CD4-positive, alpha-beta T cell treated with Interleukin-1 beta for 1 hour (primary cell): ENCODE measurements around the gene PDE9A.
"Not testable (repeated sequence)": the region's sequence is repeated elsewhere in the genome, so short reads cannot be mapped to it uniquely, and the experiment has no call there.

Experiments used
- DNase-seq, 2 donors: peaks; one replicate each; pipeline ENCODE4 v3.0.0-alpha.2; 2020 to 2022

PDE9A gene

DNA sequence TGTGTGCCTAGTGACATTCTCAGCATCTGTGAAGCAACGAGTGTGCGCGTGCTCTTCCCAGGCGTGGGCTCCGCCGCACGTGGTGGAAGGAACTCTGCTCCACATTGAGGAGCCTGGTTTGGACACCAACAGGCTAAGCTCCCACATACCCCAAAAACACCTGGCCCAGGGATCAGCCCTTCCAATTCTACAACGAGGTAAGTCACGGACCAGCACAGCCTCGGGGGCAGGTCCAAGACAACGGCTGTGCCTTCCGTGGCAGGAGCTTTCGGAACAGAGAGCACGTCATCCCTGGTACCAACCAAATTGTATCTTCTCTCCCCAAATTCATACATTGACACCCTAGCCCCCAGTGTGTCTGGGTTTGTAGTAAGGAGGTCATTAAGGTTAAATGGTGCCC lies 27.2 kb upstream of the PDE9A start:
- DNase-seq: no peak

- no peak for DNase-seq
Measured at GRCh38 chr21:42627527-42628289, 25.7 kb upstream of the PDE9A start.

GRCh38 chr21:42628466-42629061 lies 24.9 kb upstream of the PDE9A start:
- not testable (repeated sequence) for DNase-seq

DNA sequence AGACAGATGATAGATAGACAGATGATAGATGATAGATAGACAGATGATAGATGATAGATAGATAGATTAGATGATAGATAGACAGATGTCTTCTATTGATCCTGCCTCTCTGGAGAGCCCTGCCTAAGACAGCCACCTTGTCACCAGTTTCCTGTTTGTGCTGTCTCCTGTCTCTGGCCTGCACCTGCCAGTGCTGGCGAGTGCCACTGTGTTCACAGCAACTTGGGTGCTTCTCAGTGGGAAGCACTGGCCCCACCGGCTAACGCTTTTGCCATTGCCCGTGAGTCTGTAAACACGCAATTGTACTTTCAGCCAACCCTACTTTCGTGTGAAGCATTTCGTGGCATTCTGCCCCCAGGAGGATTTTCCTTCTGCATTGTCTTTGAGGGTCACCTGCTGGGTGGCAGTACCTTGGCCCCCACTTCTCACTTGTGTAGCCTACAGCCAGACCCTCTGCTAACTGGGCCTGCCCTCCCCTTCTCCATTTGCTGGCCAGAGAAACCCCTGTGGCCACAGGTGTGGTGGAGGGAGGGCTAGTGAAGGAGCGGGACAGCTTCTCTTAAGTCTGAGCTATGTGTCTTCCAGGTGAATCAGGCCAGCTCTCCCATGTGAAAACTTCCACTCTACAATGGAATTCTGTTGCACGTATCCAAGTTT lies 23.4 kb upstream of the PDE9A start:
- DNase-seq: no peak

GRCh38 chr21:42630626-42631025 lies 22.8 kb upstream of the PDE9A start:
- no peak for DNase-seq

DNA sequence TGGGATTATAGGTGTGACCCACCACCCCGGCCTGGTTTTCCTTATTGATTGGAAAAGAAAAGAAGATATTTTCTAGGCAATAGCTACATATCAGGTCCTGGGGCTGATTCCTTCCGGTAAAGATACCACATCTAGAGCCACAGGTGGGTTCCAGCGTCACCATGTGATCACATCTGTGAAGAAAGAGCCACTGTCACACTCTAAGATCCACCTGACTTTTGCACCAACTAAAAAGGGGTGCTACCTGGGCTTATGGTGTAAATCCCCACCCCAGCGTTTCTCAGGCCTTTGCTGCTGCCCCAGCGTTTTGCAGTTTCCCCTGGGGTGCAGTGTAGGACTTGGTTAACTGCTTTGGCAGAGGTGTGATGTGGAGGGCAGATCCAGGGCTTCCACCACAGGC lies 22.3 kb upstream of the PDE9A start:
- no peak for DNase-seq

- no peak for DNase-seq
Measured at GRCh38 chr21:42632336-42632751, 21.1 kb upstream of the PDE9A start.

DNA sequence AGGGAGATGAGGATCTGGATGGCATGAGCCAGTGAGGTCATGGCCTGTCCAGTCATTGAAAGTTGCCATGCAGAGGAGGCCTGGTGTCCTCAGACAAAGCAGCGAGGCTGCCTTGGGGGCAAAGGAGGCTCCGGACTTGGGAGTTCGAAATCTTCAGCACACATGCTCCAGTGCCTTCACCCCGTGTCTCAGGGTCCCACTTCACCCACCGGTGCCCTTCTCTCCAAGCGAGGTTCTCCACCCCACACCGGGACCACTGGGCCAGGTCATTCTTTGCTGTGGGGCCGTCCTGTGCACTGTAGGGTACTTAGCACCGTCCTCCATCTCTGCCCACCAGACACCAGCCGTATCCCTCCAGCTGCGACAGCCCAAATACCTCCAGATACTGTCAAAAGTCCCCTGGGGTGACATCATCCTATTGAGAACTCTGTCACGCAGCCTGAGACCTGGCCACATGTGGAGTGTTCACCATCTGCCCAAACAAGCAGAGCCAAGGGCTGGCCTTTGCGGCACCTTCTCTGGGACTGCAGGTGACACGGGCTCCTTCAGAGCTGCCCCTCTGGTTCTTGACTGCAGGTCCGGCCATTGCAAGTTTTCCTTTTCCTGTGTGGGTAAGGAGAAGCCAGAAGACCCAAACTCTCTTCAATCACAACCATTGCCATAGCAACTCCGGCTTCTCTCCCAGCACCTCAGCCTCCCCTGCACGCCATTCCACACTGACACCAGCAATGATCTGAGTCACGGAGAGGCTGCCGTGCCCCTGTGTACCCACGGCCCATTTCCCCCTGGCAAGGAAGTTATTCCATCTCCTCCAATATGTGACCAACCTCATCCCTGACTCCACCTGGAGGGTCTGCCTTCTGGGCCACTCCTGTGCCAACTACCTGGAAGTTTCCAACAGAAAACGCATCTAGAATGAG lies 20.4 kb upstream of the PDE9A start:
- no peak for DNase-seq

DNA sequence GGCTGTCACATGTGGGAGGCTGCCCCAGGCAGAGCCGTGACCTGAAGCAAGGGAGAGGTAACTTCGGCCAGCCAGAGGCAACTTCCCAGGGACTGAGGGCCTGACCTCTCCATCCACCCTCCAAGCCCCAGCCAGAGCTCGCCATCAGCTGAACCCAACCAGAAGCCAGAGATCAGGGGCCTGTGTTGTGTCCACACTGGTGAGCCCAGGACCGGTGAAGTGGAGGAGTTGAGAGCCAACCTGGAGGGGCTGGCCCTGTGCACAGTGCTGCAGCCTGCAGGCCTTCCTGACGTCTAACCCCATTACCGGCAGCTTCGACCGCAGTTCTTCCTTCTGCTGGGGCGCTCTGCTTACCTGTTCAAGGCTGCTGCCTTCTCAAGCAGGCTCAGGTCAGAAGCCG lies 19.6 kb upstream of the PDE9A start:
- no peak for DNase-seq

- no peak for DNase-seq
Measured at GRCh38 chr21:42635848-42636519, 17.4 kb upstream of the PDE9A start.

DNA sequence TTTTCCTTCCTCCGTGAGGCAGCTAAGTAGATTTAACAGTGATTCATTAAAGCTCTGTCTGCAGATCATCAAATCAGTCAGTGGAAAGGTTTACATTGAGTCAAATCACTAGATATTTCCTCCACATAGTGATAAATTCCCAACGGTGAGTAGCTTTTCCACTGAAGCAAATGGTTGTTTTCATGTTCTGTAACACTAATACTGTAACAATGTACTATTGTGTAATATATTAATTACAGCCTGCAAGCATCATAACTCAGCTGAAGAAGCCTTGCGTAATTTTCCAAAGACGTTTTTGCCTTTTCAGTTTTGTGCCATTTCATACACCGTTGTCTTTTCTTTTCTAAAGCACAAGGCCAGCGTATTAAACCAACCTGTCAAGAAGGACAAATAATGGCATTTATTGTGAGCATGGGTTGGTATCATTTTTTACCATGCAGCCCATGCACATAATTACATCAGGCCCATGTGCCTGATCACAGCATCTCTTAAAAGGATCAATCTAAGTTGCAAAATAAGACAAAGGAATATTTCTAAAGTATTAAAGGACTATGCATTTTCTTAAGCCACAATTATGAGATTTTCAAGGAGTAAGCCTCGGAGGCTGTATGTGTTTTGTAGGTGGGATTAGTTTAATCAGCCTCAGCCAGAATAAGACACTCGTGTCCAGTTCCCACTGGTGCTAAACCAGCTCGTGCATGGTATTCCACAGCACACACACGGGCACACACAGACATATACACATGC lies 16.7 kb upstream of the PDE9A start:
- no peak for DNase-seq

DNA sequence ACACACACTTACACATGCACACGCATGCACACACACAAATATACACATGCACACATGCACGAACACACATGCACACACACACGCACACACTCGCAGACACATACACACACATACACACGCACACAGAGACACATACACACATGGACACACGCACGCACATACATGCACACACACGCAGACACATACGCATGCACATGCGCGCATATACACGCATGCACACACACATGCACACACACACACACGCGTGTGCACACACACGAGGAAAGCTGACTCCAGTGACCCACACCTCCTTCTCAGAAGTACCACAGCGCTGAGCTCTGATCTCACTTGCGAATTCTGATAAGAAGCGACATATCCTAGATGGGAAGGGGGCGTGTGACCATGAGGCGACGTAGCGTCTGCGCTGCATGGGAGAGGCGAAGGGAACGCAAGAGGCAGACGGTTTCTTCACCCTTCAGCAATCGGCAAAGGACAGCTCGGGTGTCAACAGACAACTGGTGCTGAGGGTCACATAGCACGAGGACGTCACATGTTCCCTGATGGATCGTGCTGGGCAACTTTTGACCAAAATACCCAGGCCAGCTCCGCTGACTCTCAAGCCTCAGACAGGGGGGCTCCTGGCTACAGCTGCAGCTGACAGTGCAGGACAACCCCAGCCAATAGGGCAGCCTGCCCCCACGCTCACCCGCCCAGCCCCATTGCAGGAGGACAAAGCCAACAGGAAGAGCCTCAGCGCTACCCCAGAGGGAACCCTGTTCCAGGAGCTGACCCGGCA lies 16.0 kb upstream of the PDE9A start:
- no peak for DNase-seq

- no peak for DNase-seq
Measured at GRCh38 chr21:42638266-42638863, 15.1 kb upstream of the PDE9A start.

DNA sequence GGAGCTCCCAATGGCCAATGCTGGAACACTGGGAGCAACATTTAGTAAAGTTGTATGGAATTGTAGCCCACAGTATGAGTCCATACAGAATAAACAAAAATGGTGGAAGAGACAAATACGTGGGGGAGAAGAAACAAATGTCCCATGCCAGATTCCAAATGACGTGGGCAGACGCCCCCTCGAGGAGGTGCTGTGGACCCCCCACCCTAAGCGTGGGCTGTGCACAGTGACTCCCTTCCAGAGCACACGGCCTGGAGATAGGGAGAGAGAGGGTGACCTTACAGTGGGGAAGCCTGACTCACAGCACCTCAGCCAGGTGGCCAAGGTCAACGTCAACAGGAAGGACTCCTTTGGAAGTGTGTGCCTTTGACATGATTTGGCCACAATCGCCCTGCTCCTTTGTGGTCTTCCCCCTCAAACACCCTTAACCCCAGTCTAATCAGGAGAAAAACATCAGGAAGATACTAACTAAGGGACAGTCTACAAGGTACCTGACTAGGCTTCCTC lies 13.7 kb upstream of the PDE9A start:
- DNase-seq: no peak

DNA sequence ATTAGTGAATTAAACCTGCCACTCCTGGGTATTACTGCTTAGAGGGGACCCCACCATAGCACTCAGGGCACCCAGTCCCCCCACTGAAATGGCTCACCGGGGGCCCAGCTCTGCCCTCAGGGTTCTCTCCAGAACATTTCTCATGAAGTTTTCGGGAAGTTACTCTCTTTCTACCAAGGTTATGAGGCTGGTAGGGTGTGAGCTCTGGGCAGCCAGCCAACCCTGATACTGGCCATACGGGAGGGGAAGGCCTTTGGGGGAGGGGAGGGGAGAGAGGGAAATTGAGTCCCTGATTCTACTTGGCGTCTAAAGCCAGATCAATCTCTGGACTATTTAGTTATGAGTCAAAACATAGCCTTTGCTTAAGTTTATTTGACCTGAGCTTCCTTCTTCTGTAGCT lies 12.9 kb upstream of the PDE9A start:
- no peak for DNase-seq

DNA sequence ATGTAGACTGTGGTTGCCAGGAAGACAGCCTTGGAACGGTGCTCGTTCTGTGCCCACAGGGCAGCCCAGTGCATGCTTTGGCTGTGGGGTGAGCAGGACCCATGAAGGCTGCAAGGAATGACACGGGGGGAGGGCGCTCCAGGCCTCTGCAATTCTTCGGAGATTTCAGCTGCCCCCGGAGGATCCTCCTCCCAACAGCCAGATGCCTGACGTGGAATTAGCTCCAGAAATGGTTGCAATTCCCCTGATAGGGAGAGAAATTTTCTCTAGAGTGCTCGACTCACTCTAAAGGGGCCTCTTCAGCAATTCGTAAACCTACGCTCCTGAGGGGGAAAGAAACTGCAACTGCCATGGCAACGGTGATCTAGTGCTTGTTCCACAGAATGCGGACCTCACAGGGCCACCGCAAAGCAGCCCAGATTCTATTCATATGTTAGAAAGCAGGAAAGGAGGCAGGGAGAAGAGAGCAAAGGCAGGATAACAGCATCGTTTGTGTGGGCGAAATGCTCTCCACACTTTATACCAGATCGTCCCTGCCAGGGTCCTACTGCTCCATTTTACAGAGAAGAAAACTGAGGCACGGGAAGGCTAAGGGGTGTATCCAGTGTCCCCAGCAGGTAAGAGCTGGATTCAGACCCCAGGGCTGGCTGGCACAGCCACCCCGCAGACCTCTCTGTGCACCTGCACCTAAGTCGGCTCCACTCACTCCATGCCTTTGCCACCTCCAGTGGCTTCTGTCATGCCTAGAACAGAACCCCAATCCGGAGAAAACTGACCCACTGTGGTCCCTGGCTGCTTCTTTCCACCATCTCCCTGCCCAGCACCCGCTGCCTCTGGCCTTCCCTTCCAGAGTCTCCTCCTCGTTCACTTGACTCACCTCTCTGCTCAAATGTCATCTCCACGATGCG lies 11.9 kb upstream of the PDE9A start:
- no peak for DNase-seq

DNA sequence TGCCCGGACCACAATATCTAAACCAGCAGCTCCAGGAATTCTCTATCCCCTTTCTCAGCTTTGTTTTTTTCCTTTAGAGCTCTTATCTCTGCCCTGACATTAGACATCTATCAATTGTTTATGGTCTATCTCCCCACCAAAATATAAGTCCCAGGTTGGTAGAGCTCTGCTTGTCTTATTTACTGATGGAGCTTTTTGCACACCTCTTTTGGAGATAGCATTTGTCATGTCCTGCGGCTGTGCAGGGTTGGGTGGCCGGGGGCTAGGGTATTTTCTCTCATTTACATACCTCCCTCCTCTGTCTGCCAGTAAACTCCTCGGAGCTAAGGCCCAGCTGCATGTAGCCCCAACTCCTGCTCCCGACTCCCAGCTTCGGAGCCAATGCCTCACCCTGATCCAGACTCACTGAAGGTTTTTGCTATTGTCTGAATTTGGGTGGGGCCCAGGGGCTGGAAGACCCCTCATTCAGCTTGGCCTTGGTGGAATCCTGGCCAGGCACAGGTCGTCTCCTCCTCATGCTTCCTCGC lies 11.1 kb upstream of the PDE9A start:
- DNase-seq: no peak

- no peak for DNase-seq
Measured at GRCh38 chr21:42644223-42645208, 8.9 kb upstream of the PDE9A start.
